ENCODE results near the gene UNC5A.

- TF ChIP-seq GATA2 (IDR thresholded peaks at IDR 0.05; ENCODE audit: low read depth, low read length), result no peak
- TF ChIP-seq GATA3 (IDR thresholded peaks at IDR 0.05; ENCODE audit: low read depth, low read length), result no peak
These were observed 89.8 kb downstream of the UNC5A start for GRCh38 chr5:176899946-176900779.
